ENCODE measurements around the gene FUT4. TPM values are rescaled to one million over a fixed set of nuclear protein-coding genes. Genes with fewer than 3 reads are reported as not detected.
"Not testable (repeated sequence)": the region's sequence is repeated elsewhere in the genome, so short reads cannot be mapped to it uniquely, and the experiment has no call there.

The FUT4 gene, protein sequence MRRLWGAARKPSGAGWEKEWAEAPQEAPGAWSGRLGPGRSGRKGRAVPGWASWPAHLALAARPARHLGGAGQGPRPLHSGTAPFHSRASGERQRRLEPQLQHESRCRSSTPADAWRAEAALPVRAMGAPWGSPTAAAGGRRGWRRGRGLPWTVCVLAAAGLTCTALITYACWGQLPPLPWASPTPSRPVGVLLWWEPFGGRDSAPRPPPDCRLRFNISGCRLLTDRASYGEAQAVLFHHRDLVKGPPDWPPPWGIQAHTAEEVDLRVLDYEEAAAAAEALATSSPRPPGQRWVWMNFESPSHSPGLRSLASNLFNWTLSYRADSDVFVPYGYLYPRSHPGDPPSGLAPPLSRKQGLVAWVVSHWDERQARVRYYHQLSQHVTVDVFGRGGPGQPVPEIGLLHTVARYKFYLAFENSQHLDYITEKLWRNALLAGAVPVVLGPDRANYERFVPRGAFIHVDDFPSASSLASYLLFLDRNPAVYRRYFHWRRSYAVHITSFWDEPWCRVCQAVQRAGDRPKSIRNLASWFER
- total RNA-seq = 1 to 10 TPM; 7.6 to 8.2 (median 7.9) TPM

GRCh38 chr11:94543695-94544645 lies at the start of gene FUT4:
TSS of gene FUT4 (plus strand) at chr11:94543921. CDS start at chr11:94544134, 213 bp downstream.
- peak within 1 kb of the TSS; percentile 98 for H3K4me3 Mint-ChIP-seq
- H3K4me1 Mint-ChIP-seq (ENCODE audit: low read depth) = peaks cover 45% of the 10 kb centered on the region
- H3K9me3 Mint-ChIP-seq = no peaks in the 10 kb centered on the region
- H3K36me3 Mint-ChIP-seq (ENCODE audit: insufficient read depth) = no peaks in the 10 kb centered on the region
- DNase-seq (peak; percentile 55), ATAC-seq (peak; percentile 80 to 86)
- H3K27me3 Mint-ChIP-seq (ENCODE audit: low read depth) = no peaks in the 10 kb centered on the region

DNA sequence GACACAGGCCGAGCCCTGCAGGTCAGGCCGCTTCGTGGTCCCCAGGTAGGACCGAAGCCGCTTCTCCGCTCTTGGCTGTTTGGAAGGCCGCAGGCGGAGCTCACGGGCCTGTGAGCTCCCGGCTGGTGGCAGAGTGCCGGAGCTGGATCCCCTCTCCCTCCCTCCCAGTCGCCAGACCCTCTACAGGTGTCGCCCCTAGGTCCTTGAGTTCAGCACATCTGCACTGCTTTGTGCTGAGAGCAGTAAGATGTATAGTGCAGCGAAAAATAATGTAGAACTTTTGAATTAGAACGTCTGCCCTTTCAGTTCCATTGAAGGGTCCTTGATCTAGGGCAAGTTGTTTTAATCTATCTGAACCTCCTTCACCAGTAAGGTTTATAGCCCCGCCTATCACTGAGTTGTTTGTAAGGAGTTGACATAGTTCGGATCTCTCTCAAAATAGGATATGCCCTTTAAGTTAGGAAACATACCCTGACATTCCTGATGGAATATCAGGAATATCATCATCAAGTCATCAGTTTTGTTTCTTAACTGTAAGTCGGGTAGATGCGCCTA lies 49.5 kb upstream of the FUT4 start:
- peak overlapping the region; percentile 96 for H3K4me3 Mint-ChIP-seq
- no peaks in the 10 kb centered on the region for H3K27me3 Mint-ChIP-seq (ENCODE audit: low read depth)
- peak; percentile 69 to 72 for ATAC-seq
- no peaks in the 10 kb centered on the region for H3K9me3 Mint-ChIP-seq
- peaks cover 22% of the 10 kb centered on the region for H3K36me3 Mint-ChIP-seq (ENCODE audit: insufficient read depth)
- DNase-seq = no peak
- H3K4me1 Mint-ChIP-seq (ENCODE audit: low read depth) = peaks cover 32% of the 10 kb centered on the region

- peaks cover 14% of the 10 kb centered on the region for H3K36me3 Mint-ChIP-seq (ENCODE audit: insufficient read depth)
Observed at GRCh38 chr11:94500181-94500580, 43.5 kb upstream of the FUT4 start.

GRCh38 chr11:94501522-94501921 lies 42.2 kb upstream of the FUT4 start:
- DNase-seq = no peak
- Mint-ChIP-seq H3K27me3 (ENCODE audit: low read depth) (no peaks in the 10 kb centered on the region), H3K36me3 (ENCODE audit: insufficient read depth) (peaks cover 12% of the 10 kb centered on the region), H3K9me3 (no peaks in the 10 kb centered on the region), H3K4me1 (ENCODE audit: low read depth) (peaks cover 2% of the 10 kb centered on the region), H3K4me3 (no peak overlapping the region)
- ATAC-seq = no peak

More at GRCh38 chr11:94500181-94500580, 43.5 kb upstream of the FUT4 start:
- Mint-ChIP-seq H3K4me3 (no peak overlapping the region), H3K4me1 (ENCODE audit: low read depth) (peaks cover 7% of the 10 kb centered on the region), H3K9me3 (no peaks in the 10 kb centered on the region), H3K27me3 (ENCODE audit: low read depth) (no peaks in the 10 kb centered on the region)
- ATAC-seq (no peak), DNase-seq (no peak)

GRCh38 chr11:94504689-94505293 lies 38.9 kb upstream of the FUT4 start:
- H3K4me1 Mint-ChIP-seq (ENCODE audit: low read depth) = no peaks in the 10 kb centered on the region
- H3K4me3 Mint-ChIP-seq = no peak overlapping the region
- ATAC-seq (peak in 1 of 2 donors; percentile 61), DNase-seq (no peak)
- H3K27me3 Mint-ChIP-seq (ENCODE audit: low read depth) = peaks cover 2% of the 10 kb centered on the region
- H3K9me3 Mint-ChIP-seq = no peaks in the 10 kb centered on the region
- H3K36me3 Mint-ChIP-seq (ENCODE audit: insufficient read depth) = peaks cover 3% of the 10 kb centered on the region

- DNase-seq; H3K4me3 Mint-ChIP-seq; H3K4me1 Mint-ChIP-seq (ENCODE audit: low read depth); H3K9me3 Mint-ChIP-seq; ATAC-seq; H3K36me3 Mint-ChIP-seq (ENCODE audit: insufficient read depth): not testable (repeated sequence)
- peaks cover 11% of the 10 kb centered on the region for H3K27me3 Mint-ChIP-seq (ENCODE audit: low read depth)
Observed at GRCh38 chr11:94506513-94506912, 37.2 kb upstream of the FUT4 start.

DNA sequence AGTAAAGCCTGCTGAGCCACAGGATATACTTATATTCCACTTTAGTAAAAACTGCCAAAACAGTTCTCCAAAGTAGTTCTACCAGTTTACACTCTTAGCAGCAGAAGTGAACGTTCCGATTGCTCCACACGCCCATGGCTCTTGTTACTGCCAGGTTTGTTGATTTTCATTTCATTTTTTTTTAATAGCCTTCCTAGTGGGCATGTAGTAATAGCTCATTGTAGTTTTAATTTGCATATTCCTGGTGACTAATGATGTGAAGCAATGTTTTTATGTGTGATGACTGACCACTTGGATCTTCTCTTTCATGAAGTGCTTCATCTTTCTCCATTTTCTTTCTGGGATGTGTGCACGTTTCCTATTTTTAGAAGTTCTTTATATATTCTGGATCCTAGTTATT lies 36.2 kb upstream of the FUT4 start:
- Mint-ChIP-seq H3K4me3 (no peak overlapping the region), H3K9me3 (no peaks in the 10 kb centered on the region), H3K4me1 (ENCODE audit: low read depth) (peaks cover 7% of the 10 kb centered on the region), H3K36me3 (ENCODE audit: insufficient read depth) (no peaks in the 10 kb centered on the region), H3K27me3 (ENCODE audit: low read depth) (peaks cover 19% of the 10 kb centered on the region)
- no peak for DNase-seq
- ATAC-seq = no peak

- peaks cover 27% of the 10 kb centered on the region for H3K27me3 Mint-ChIP-seq (ENCODE audit: low read depth)
- no peaks in the 10 kb centered on the region for H3K9me3 Mint-ChIP-seq
- peak within 1 kb of the TSS; percentile 73 for H3K4me3 Mint-ChIP-seq
- no peaks in the 10 kb centered on the region for H3K36me3 Mint-ChIP-seq (ENCODE audit: insufficient read depth)
- ATAC-seq (peak; percentile 84 to 87), DNase-seq (peak; percentile 57)
- H3K4me1 Mint-ChIP-seq (ENCODE audit: low read depth) = peaks cover 12% of the 10 kb centered on the region
Observed at GRCh38 chr11:94511932-94512781, 31.6 kb upstream of the FUT4 start, which contains the start of gene C11orf97. TSS of gene C11orf97 (plus strand) at chr11:94512461. CDS start at chr11:94512529, 68 bp downstream.

DNA sequence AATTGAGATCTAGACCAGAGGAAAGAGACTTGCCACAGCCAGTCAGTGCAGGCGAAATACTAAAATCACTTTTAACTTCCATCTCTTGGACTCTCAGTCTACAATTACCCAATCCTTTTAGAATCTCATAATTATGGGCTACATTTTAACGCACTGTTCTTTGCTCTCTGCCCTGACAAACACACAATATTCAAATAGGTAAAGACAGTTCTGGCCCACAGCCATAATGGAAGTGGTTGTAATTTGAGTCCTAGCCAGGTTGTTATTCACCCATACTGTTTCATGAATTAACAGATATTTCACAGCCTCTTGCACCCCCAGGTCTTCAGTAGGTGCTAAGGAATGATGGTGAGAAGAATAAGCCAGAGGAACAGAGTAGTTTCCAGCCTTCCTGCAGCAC lies 30.6 kb upstream of the FUT4 start:
- no peak for DNase-seq
- H3K9me3 Mint-ChIP-seq = no peaks in the 10 kb centered on the region
- peaks cover 27% of the 10 kb centered on the region for H3K27me3 Mint-ChIP-seq (ENCODE audit: low read depth)
- no peaks in the 10 kb centered on the region for H3K36me3 Mint-ChIP-seq (ENCODE audit: insufficient read depth)
- peaks cover 12% of the 10 kb centered on the region for H3K4me1 Mint-ChIP-seq (ENCODE audit: low read depth)
- peak in 1 of 2 donors; percentile 17 for ATAC-seq
- no peak overlapping the region for H3K4me3 Mint-ChIP-seq

DNA sequence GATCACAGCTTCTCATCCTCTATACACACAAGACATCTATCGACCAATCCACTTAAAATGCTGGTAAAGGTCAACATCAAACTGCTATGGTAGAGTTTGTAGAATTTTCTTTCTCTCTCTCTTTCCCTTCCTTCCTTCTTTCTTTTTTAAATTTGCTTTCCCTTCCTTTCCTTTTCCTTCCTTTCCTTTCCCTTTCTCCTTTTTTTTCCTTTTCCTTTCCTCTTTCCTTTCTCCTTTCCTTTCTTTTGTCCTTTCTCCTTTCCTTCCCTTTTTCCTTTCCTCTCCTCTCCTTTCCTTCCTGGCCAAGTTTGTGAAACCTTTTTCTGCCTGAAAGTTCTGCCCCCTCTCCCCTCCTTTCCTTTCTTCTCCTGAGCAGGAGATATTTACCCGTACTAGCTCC lies 28.3 kb upstream of the FUT4 start:
- Mint-ChIP-seq H3K9me3 (no peaks in the 10 kb centered on the region), H3K27me3 (ENCODE audit: low read depth) (peaks cover 22% of the 10 kb centered on the region), H3K4me3 (no peak overlapping the region), H3K4me1 (ENCODE audit: low read depth) (peaks cover 12% of the 10 kb centered on the region), H3K36me3 (ENCODE audit: insufficient read depth) (no peaks in the 10 kb centered on the region)
- DNase-seq (no peak), ATAC-seq (no peak)

GRCh38 chr11:94516725-94517124 lies 27.0 kb upstream of the FUT4 start:
- Mint-ChIP-seq H3K4me3 (no peak overlapping the region), H3K27me3 (ENCODE audit: low read depth) (peaks cover 14% of the 10 kb centered on the region), H3K36me3 (ENCODE audit: insufficient read depth) (no peaks in the 10 kb centered on the region), H3K9me3 (no peaks in the 10 kb centered on the region), H3K4me1 (ENCODE audit: low read depth) (peaks cover 12% of the 10 kb centered on the region)
- ATAC-seq (no peak), DNase-seq (no peak)

DNA sequence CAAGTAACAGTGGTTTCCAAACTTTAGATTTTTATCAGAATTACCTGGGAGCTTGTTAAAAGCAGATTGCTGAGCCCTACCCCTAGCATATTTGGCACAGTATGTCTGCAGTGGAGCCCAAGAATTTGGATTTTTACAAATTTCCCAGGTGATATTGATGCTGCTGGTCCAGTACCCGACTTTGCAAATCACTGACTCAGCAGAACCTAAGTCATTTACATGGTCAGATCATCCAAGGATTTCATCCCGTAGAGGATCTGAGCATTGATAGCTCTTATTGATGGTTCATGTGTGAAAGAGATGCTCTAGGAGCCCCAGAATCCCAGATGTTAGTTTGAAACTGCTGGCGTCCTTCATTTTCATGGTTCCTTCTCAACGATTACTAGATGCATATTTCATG lies 25.4 kb upstream of the FUT4 start:
- no peak for ATAC-seq
- no peaks in the 10 kb centered on the region for H3K4me1 Mint-ChIP-seq (ENCODE audit: low read depth)
- H3K4me3 Mint-ChIP-seq = no peak overlapping the region
- DNase-seq = no peak
- H3K36me3 Mint-ChIP-seq (ENCODE audit: insufficient read depth) = no peaks in the 10 kb centered on the region
- no peaks in the 10 kb centered on the region for H3K9me3 Mint-ChIP-seq
- peaks cover 6% of the 10 kb centered on the region for H3K27me3 Mint-ChIP-seq (ENCODE audit: low read depth)

GRCh38 chr11:94519478-94520084 lies 24.1 kb upstream of the FUT4 start:
- ATAC-seq = no peak
- Mint-ChIP-seq H3K4me3 (no peak overlapping the region), H3K9me3 (no peaks in the 10 kb centered on the region), H3K36me3 (ENCODE audit: insufficient read depth) (no peaks in the 10 kb centered on the region), H3K4me1 (ENCODE audit: low read depth) (no peaks in the 10 kb centered on the region), H3K27me3 (ENCODE audit: low read depth) (peaks cover 6% of the 10 kb centered on the region)
- no peak for DNase-seq

All from activated T-cell treated with anti-CD3 and anti-CD28 coated beads, Interleukin-2, amount 50 U/mL, for 4 hours (primary cell).